GM21737 (cell line): ENCODE results near the gene VPS4A.
"Not testable (repeated sequence)": the region's sequence is repeated elsewhere in the genome, so short reads cannot be mapped to it uniquely, and the experiment has no call there.

ENCODE experiments used
- ATAC-seq: cut with Tn5 transposase; IDR thresholded peaks from one replicate; pipeline ENCODE4 v1.9.1; 2021; ENCODE audit warnings: mild to moderate bottlenecking, moderate library complexity; ENCODE audit not compliant: unreplicated experiment

The VPS4A gene

GRCh38 chr16:69310653-69311532, at the start of gene VPS4A:
TSS of gene VPS4A (plus strand) at chr16:69311350. CDS start at chr16:69311512, 162 bp downstream.
- peak; percentile 92 for ATAC-seq

GRCh38 chr16:69266334-69267063, 44.7 kb upstream of the VPS4A start:
- no peak for ATAC-seq

- ATAC-seq, result no peak
These were observed 43.5 kb upstream of the VPS4A start for GRCh38 chr16:69267633-69268032.

GRCh38 chr16:69270395-69270794, 40.8 kb upstream of the VPS4A start:
- ATAC-seq, result no peak

GRCh38 chr16:69270831-69271230, 40.3 kb upstream of the VPS4A start:
- ATAC-seq, result no peak

- no peak for ATAC-seq
These were observed 38.1 kb upstream of the VPS4A start for GRCh38 chr16:69273009-69273408.

GRCh38 chr16:69274699-69275235, 36.4 kb upstream of the VPS4A start:
- no peak for ATAC-seq

GRCh38 chr16:69276148-69277115, 34.7 kb upstream of the VPS4A start:
- no peak for ATAC-seq

GRCh38 chr16:69277413-69277812, 33.7 kb upstream of the VPS4A start:
- ATAC-seq, result no peak

- ATAC-seq, result no peak
These were observed 27.3 kb upstream of the VPS4A start for GRCh38 chr16:69283851-69284250.

- no peak for ATAC-seq
These were observed 25.9 kb upstream of the VPS4A start for GRCh38 chr16:69285240-69285639.

GRCh38 chr16:69286941-69287713, 24.0 kb upstream of the VPS4A start:
- ATAC-seq, result no peak

GRCh38 chr16:69291657-69292056, 19.5 kb upstream of the VPS4A start:
- ATAC-seq, result not testable (repeated sequence)

GRCh38 chr16:69293401-69293800, 17.7 kb upstream of the VPS4A start:
- no peak for ATAC-seq

- no peak for ATAC-seq
These were observed 17.1 kb upstream of the VPS4A start for GRCh38 chr16:69294051-69294450.

- ATAC-seq, result not testable (repeated sequence)
These were observed 14.4 kb upstream of the VPS4A start for GRCh38 chr16:69296771-69297170.

- no peak for ATAC-seq
These were observed 12.9 kb upstream of the VPS4A start for GRCh38 chr16:69298261-69298660.

GRCh38 chr16:69301187-69301586, 10.0 kb upstream of the VPS4A start:
- no peak for ATAC-seq

GRCh38 chr16:69301861-69302260, 9.3 kb upstream of the VPS4A start:
- ATAC-seq, result no peak

- no peak for ATAC-seq
These were observed 8.8 kb upstream of the VPS4A start for GRCh38 chr16:69302301-69302700.
